ENCODE measurements around the gene PTPN13.

DNA sequence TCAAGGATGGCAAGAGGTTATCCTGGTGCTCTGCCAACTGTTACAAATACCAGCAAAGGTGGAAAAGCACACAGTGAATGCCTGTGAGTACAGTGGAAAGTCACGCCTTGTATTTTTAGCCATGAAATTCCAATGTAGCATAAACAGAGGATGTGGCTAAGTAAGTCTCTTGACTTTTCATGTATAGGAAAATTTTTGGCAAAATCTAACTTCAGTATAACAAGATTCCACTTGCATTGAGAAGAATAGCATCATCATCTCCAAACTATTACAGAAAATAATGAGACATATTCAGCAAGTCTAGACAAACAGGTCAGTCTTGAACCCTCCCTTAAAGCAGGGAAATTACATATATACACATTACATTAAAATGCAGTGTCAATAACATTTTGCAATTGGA lies 247.2 kb downstream of the PTPN13 start:
- TF ChIP-seq, protein P1, sequence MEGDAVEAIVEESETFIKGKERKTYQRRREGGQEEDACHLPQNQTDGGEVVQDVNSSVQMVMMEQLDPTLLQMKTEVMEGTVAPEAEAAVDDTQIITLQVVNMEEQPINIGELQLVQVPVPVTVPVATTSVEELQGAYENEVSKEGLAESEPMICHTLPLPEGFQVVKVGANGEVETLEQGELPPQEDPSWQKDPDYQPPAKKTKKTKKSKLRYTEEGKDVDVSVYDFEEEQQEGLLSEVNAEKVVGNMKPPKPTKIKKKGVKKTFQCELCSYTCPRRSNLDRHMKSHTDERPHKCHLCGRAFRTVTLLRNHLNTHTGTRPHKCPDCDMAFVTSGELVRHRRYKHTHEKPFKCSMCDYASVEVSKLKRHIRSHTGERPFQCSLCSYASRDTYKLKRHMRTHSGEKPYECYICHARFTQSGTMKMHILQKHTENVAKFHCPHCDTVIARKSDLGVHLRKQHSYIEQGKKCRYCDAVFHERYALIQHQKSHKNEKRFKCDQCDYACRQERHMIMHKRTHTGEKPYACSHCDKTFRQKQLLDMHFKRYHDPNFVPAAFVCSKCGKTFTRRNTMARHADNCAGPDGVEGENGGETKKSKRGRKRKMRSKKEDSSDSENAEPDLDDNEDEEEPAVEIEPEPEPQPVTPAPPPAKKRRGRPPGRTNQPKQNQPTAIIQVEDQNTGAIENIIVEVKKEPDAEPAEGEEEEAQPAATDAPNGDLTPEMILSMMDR (IDR thresholded peaks at IDR 0.05) = no peak
- no peak for TF ChIP-seq POLR2A (IDR thresholded peaks at IDR 0.05)

All from breast epithelium (tissue), 3 donors.